ENCODE data around the gene DMRT1.

Gene DMRT1

DNA sequence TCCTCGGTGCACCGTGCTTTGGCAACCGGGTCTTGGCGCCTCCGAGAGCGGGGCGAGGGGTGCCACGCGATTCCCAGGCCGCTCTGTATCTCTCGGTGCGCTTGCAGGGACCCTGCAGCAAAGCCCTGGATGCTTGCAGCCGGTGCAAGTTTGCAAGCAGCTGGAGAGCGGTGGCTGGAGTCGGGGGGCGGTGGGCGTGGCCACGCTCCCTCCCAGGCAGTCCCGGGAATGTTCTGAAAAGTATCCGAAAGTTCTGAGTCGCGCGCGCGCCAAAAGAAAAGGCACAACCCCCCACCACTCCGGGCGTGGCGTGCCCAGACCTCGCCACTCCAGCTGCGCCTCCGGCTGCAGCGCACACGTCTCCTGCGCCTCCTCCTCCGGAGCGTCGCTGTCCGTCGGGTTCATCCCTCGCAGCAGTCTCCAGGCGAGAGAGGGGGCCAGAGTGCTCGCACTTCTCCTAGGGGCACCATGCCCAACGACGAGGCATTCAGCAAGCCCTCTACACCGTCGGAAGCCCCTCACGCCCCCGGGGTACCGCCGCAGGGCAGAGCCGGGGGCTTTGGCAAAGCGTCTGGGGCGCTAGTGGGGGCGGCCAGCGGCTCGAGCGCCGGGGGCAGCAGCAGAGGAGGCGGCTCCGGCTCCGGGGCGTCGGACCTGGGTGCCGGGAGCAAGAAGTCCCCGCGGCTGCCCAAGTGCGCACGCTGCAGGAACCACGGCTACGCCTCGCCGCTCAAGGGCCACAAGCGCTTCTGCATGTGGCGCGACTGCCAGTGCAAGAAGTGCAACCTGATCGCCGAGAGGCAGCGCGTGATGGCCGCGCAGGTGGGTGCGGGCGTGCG, at the start of gene DMRT1:
Gene DMRT1 (plus strand): TSS at position 327 of the 839 bp plus-strand sequence. CDS start 142 bp downstream, at position 469.
- no peak for DNase-seq

GRCh38 chr9:792331-793260, 48.9 kb upstream of the DMRT1 start:
- DNase-seq = no peak

DNA sequence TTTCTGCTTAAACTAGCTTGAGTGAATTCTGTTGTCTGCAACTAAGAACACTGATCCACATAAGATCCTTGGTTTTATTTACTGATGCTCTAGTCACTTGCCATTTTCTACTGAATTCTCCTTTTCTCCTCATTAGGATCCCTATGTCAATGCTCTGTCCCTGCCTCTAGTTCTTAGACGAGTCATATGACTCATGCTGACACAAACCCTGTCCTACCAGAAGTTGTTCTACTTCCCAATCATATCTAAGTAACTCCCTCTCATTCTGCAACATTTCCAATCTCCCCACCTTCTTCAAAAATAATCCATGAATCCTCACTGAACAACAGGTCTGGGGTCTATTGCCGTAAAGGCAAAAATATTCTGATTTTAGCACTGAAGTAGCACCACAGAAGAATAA, 47.1 kb upstream of the DMRT1 start:
- DNase-seq = peak; percentile 12

- no peak for DNase-seq
Measured at GRCh38 chr9:795869-796268, 45.6 kb upstream of the DMRT1 start.

GRCh38 chr9:800591-801150, 40.8 kb upstream of the DMRT1 start:
- DNase-seq = no peak

DNA sequence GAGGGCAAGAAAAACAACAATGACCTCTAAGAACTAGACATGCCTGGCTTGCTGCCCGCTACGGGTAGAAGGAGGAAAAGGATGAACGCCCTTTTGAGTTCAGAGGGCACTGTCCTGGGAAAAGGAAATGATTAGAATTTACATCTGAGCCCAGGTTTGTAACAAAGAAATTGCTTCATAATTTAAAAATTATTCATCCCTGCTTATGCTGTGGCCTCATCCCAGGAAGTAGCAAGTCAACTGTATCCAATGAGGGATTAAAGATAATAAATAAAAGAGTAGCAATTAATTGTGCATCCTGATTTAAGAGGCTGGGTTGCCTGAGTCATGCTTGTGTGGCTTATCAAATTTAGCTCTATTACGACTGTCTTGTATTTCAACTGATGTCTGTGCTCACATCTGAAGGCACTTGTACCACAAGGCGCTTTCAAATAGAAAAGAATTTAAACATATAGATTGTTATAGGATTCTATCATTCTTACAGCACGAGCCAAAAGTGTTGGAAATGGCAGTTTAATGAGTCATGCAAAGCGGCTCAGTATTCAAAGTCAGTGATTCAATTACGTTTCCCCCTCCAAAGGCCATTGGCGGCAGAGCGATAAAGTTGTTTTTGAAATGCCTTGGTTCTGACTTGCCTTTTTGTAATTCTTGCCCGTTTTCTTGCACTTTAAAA, 40.0 kb upstream of the DMRT1 start:
- no peak for DNase-seq

DNA sequence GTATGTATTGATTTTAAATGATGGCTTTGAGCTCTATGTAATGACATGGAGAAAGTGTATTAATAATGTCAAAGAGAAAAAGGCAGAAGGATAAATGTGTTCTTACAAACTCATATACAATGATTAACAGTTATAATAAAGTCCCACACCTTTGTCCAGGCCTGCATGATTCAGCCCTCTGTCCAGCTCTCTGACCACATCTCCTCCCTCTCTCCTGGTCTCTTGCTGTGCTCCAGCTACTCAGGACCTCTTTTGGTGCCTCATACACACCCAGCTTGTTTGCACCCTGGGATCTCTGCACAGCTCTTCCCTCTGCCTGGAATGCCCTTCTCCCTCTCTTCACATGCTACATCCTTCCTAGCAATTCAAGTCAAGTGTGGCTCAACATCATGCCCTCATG, 37.5 kb upstream of the DMRT1 start:
- DNase-seq = no peak

GRCh38 chr9:805151-805550, 36.3 kb upstream of the DMRT1 start:
- DNase-seq = no peak

GRCh38 chr9:806285-807156, 35.0 kb upstream of the DMRT1 start:
- DNase-seq = peak; percentile 51

- DNase-seq = no peak
Measured at GRCh38 chr9:811106-811531, 30.4 kb upstream of the DMRT1 start.

DNA sequence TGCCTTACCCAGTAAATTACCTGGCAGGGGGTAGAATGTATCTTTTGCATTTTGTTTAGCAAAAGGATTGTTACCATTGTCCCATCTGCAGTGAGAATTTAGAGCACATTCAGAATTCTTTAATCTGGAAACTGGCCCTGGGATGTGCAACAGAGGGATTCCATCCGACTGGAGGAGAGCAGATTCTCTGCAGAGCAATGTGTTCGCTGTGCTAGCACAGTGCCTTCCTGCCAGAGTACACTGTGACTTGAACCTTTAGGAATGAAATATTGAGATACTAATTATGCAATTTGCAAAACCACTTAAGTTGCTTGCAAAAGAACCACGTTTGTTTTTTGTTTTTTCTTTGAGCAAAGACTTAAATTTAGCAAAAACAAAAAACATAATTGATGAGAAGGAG, 22.5 kb upstream of the DMRT1 start:
- no peak for DNase-seq

DNA sequence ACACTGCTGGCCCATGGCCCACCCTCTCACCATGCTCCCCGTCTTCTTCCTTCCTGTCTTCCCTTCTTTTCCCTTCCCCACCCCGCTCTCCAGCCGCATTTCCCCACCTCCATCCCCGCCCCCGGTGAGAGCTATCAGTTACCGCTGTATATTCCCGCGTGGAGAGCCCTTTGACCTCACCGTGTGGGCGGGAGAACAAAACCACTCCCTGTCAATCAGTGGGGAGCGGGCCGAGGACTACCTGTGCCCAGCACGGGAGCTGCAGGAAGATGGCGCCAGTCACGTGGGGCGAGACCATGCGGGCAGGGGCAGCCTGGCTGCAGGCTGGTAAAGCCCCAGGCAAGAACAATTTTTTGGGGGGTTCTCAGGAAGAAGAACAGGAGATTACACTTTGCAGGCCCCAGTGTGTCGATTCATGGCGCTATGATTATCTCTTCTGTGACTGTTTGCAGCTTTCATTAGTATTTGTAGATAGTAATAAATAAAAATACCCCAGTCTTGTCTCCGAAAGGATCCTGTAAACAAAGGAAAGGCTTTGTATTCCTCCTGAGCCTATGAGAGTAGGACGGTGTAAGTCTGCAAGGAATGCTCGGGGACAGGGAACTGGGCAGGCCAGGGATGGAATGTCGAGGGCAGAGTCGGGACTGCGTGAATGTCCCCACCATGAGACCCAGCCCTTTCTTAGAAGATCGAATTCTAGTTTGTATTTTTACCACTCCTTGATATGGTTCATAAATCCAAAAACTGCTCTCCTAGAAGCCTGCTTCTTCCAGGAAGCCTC, 14.8 kb upstream of the DMRT1 start:
- DNase-seq = no peak

- DNase-seq = no peak
Measured at GRCh38 chr9:840343-840742, 1.2 kb upstream of the DMRT1 start.

DNA sequence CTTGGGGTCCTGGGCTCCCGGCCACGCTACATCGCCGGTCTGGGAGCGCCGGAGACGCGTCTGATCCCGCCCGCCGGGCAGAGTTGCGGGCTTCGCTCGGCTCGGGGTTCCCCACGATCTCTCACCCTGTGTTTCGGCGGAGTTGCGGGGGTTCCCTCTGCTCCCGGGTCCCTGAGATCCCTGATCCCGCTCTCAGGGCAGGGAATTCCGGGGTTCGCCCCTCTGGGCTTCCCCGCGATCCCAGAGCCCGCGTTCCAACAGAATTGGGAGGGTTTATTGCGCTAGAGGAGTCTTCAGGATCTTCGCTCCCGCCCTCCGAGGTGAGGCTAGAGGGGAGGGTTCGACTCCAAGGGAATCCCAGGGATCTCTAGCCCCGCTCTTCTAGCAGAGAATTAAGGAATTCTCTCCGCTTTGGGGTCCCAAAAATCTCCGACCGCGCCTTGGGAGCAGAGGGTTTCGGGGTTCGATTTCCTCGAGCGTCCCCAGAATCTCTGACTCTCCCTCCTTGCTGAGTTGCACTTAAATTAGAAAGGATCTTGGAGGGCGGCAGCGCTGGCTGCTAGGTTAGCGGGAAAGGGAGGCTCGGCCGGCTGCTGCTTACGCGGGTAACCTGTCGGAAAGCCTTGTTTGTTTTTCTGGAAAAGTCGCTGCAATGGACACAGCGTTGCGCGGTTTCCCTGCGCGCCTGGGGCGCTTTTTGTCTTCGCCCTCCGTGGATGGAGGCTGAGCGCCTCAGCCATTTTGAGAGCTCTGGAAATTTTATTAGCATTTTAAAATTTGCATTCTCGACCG, 1.3 kb downstream of the DMRT1 start:
- DNase-seq = no peak

GRCh38 chr9:843427-843785, 1.9 kb downstream of the DMRT1 start:
- no peak for DNase-seq

DNA sequence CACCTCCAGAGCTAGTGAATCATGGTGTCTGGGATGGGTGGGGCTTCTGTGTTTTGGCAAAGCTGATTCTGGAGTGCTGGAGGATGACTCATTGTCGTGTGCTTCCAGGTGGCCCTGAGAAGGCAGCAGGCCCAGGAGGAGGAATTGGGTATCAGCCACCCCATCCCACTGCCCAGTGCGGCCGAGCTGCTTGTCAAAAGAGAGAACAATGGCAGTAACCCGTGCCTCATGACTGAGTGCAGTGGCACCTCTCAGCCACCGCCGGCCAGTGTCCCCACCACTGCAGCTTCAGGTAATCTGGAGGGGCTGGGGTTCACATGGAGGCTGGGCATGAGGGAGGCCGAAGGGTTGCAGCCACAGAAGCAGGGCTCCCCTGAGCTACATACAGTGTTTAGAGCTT, 5.4 kb downstream of the DMRT1 start:
- DNase-seq = no peak

DNA sequence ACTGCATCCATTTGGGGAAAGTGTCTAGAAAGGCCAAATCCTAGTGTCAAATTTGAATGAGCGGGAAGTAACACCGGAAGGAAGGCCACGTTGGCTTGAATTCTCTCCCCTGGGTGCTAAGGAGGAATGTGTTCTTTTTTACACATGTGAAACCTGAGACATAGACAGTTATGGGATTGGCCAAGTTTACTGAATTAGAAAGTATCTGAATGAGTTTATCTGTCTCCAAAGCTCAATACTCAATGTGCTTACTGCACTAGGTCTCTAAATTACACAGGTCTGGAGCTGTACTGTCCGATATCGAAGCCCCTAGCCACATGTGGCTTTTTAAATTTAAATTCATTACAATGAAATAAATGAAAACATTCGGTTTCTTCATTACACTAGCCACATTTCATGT, 6.0 kb downstream of the DMRT1 start:
- DNase-seq = no peak

DNA sequence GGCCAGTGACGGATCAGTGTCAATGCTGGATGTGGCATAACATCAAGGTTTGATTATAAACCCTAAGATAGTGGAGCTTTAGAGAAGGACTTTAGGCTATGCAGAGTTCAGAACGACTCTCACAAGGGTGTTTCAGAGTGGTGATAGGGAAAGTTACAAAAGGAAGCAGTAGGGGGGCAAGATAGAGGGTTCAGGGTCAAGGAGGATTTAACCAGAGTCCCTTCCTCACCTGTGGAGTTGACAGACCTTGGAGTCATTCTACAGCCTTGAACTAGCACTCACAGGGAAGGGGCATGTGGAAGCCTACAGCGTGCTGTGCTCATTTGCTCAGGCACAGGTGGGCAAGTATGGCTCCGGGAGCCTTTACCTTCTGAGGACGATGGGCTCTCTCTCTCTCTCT, 7.9 kb downstream of the DMRT1 start:
- DNase-seq = no peak

DNA sequence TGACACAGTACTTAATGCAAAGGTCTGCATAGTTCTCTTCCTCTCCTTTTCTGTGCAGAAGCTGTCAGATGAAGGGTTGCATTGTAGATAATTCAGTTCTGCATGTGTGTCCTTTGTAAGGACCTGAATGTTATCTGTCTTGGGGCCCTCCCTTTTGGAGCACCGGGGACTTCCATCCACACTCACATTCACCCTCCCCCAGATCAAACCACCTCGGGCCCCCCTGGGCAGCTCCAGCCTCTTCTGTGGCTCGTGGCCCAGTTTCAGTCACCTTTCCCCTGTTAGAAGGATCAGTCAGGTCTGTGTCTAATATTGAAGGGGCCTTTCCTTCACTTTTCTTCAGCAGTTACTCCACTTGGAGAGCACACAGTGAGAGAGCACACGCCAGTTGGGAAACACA, 11.0 kb downstream of the DMRT1 start:
- no peak for DNase-seq

DNA sequence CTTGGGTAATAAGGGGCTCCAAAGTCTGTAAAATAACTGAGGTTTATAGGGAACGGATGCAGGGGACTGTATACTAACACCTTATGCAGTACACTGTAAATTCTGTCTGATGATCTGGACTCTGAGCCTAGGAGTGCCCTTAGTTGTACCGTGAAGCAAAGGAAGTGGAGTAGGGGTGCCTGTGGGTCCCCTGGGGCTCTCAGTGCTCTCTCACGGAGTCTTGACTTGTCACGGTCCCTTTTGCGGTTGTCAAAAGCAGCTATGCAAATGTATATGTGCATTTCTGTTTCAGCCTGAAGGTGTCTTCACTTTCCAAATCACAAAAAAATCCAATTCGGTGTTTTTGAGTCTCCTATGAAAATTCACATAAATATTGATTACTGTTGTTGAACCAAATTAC, 17.8 kb downstream of the DMRT1 start:
- DNase-seq = no peak

Measured in suppressor macrophage treated with lipopolysaccharide for 4 hours (primary cell).